Ascending aorta (tissue), 2 donors: ENCODE data around the gene CD6. TPM values are rescaled to one million over a fixed set of nuclear protein-coding genes. Genes with fewer than 3 reads are reported as not detected.

Source experiments
- DNase-seq, 2 donors: peaks; one replicate each; pipeline ENCODE4 v3.0.0-alpha.2; 2019; ENCODE audit warnings: low spot score in 2 of 2
- H3K27ac ChIP-seq, 2 donors: fragments of 200-600 bp; sonication (generic); one replicate each; pipeline ENCODE4 v1.5.1; 2016 to 2017; ENCODE audit warnings: mild to moderate bottlenecking in 1 of 2
- H3K27me3 ChIP-seq: fragments of 200-600 bp; sonication (generic); one replicate; pipeline ENCODE4 v1.5.1; 2017
- H3K36me3 ChIP-seq, 2 donors: fragments of 200-600 bp; sonication (generic); one replicate each; pipeline ENCODE4 v1.5.1; 2016
- H3K4me1 ChIP-seq, 2 donors: fragments of 200-600 bp; sonication (generic); one replicate each; pipeline ENCODE4 v1.5.1; 2016 to 2017; ENCODE audit warnings: mild to moderate bottlenecking in 1 of 2
- H3K4me3 ChIP-seq, 2 donors: fragments of 200-600 bp; sonication (generic); one replicate each; pipeline ENCODE4 v1.5.1; 2016 to 2017; ENCODE audit warnings: mild to moderate bottlenecking in 1 of 2
- H3K9me3 ChIP-seq, 2 donors: fragments of 200-600 bp; sonication (generic); one replicate each; pipeline ENCODE4 v1.5.1; 2016
- intact Hi-C: fragments of 100-400 bp; cut with DNase I; formaldehyde crosslinking; loops from one replicate; pipeline ENCODE4 v1.15.1; 2023
- total RNA-seq: library from RNA; depleted of rRNA; stranded (reverse); fragments of >200 nt; gene quantifications from one replicate; pipeline ENCODE4 v1.1.0, GENCODE V29; 2016
- TF ChIP-seq, protein P1 (sequence below), 3 experiments: fragments of 200-600 bp in 2 of 3; fragments of 450-650 bp in 1 of 3; sonication (generic) in 2 of 3; IDR thresholded peaks; one replicate each; pipeline ENCODE4 v1.5.1; 2016 to 2019; ENCODE audit warnings: antibody characterized with exemption in 3 of 3, mild to moderate bottlenecking in 1 of 3, moderate library complexity in 1 of 3

CD6 gene
- total RNA-seq, 1 donor from 2014 or later = not detected

DNA sequence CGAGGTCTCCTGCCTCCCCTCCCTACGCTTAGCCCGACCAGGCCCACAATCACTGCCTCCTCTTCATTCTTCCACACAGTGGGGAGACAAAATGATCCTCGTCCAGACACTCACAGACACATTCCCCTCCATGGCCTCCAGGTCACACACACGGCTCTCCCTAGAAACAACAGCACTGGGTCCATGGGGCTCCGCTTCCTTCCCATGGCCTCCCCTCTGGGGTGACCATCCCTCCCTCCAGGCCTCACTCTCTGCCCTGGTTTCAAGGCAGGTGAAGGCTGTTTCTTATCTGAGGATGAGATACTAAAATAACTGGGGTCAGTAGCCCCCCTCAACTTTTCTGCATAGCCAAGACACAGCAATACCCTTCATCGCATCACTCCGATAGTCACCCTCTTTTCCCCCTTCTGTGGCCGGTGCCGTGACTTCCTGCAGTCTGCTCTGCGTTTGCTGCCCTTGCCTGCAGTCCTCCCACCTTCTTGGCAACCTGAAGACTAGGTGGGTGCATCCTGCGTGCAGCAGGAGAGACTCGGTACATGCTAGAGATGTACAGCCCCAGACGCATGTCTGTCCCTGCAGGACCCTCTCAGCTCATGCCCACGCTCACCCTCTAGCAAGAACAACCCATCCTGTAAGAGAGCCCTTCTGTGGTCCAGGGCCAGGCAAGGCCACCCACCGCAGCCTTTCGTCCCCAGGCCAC, 55.8 kb downstream of the CD6 start:
- intact Hi-C loops = no loop called here

DNA sequence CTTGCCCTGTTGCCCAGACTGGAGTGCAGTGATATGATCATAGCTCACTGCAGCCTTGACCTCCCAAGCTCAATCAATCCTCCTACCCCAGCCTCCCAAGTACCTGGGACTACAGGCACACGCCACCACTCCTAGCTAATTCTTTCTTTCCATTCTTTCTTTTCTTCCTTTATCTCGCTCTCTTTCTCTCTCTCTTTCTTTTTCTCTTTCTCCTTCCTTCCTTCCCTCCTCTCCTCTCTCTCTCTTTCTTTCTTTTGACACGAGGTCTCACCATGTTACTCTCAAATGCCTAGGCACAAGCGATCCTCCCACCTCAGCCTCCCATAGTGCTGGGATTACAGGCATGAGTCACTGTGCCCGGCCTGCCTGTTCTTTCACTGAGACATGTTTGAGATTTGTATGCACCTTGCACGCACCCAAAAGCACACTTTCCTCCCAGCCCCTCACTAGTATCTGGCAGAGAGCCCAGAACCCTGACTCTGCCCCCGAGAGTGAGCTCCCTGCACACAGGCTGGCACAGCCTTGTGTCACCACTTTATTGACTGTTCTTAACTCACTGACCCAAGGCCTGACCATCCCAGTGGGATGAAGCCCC, 56.8 kb downstream of the CD6 start:
- no peaks in the 10 kb centered on the region for H3K27me3 ChIP-seq
- H3K36me3 ChIP-seq = no peaks in the 10 kb centered on the region
- no peaks in the 10 kb centered on the region for H3K4me1 ChIP-seq
- intact Hi-C loops = no loop called here
- DNase-seq = no peak
- no peak overlapping the region for H3K4me3 ChIP-seq
- no peaks in the 10 kb centered on the region for H3K9me3 ChIP-seq
- H3K27ac ChIP-seq = no peak overlapping the region
- TF ChIP-seq, protein P1, sequence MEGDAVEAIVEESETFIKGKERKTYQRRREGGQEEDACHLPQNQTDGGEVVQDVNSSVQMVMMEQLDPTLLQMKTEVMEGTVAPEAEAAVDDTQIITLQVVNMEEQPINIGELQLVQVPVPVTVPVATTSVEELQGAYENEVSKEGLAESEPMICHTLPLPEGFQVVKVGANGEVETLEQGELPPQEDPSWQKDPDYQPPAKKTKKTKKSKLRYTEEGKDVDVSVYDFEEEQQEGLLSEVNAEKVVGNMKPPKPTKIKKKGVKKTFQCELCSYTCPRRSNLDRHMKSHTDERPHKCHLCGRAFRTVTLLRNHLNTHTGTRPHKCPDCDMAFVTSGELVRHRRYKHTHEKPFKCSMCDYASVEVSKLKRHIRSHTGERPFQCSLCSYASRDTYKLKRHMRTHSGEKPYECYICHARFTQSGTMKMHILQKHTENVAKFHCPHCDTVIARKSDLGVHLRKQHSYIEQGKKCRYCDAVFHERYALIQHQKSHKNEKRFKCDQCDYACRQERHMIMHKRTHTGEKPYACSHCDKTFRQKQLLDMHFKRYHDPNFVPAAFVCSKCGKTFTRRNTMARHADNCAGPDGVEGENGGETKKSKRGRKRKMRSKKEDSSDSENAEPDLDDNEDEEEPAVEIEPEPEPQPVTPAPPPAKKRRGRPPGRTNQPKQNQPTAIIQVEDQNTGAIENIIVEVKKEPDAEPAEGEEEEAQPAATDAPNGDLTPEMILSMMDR (IDR thresholded peaks at IDR 0.05) = no peak

More for the DNA sequence above, 55.8 kb downstream of the CD6 start:
- no peaks in the 10 kb centered on the region for H3K9me3 ChIP-seq
- no peak for DNase-seq
- H3K4me3 ChIP-seq = no peak overlapping the region
- TF ChIP-seq, protein P1 (IDR thresholded peaks at IDR 0.05) = no peak
- H3K27me3 ChIP-seq = no peaks in the 10 kb centered on the region
- no peaks in the 10 kb centered on the region for H3K4me1 ChIP-seq
- H3K36me3 ChIP-seq = no peaks in the 10 kb centered on the region
- H3K27ac ChIP-seq = no peak overlapping the region

DNA sequence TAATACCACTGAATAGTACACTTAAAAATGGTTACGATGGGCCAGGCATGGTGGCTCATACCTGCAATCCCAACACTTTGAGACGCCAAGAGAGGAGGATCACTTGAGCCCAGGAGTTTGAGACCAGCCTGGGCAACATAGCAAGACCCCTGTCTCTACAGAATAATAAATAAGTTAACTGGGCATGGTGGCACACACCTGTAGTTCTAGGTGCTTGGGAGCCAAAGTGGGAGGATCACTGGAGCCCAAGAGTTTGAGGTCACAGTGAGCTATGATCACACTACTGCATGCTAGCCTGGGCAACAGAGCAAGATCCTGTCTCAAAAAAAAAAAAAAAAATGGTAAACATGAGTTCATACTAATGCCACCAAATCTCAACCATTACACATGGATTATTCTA, 61.3 kb downstream of the CD6 start:
- no peak overlapping the region for H3K27ac ChIP-seq
- H3K9me3 ChIP-seq = no peaks in the 10 kb centered on the region
- H3K4me1 ChIP-seq = no peaks in the 10 kb centered on the region
- H3K36me3 ChIP-seq = no peaks in the 10 kb centered on the region
- H3K4me3 ChIP-seq = no peak overlapping the region
- no peaks in the 10 kb centered on the region for H3K27me3 ChIP-seq
- intact Hi-C loops = no loop called here
- DNase-seq = no peak
- TF ChIP-seq, protein P1 (IDR thresholded peaks at IDR 0.05) = no peak

DNA sequence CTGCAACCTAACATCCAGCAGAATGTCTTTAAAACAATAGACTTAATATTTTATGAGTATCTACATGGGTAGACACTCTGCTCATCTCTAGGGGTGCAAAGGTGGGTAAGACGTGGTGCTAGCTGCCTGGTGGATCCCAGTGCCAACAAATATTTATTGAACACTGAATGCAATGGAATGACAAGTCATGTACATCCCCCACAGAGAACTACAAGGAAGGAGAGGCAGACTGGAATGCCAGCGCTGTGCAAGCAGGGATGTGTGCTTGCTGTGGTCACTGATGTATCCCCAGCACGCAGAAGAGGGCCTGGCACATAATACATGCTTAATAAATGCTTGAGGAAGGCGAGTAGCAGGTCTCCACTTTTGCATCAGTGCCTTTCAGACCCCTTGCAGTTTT, 61.9 kb downstream of the CD6 start:
- no peak overlapping the region for H3K27ac ChIP-seq
- intact Hi-C loops = no loop called here

DNA sequence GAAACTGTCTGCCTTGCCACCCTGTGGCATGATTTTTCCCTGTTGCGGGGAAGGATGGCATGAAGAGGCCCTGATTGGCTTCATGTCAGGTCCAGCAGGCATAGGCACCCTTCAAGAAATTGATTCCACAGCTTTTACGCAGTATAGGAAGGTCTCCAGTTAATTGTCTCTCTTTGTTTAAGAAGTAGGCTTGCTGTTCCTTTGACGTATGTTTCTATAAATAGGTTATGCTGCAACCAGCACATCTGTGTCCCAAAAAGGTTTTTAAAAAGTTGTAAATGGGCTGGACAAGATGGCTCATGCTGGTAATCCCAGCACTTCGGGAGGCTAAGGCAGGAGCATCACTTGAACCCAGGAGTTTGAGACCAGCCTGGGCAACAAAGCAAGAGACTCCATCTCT, 62.6 kb downstream of the CD6 start:
- H3K27ac ChIP-seq = no peak overlapping the region
- H3K9me3 ChIP-seq = no peaks in the 10 kb centered on the region
- intact Hi-C loops = no loop called here
- no peaks in the 10 kb centered on the region for H3K36me3 ChIP-seq
- H3K4me3 ChIP-seq = no peak overlapping the region
- no peaks in the 10 kb centered on the region for H3K27me3 ChIP-seq
- TF ChIP-seq, protein P1 (IDR thresholded peaks at IDR 0.05) = no peak
- no peak for DNase-seq
- H3K4me1 ChIP-seq = no peaks in the 10 kb centered on the region

More for the DNA sequence above, 61.9 kb downstream of the CD6 start:
- H3K4me3 ChIP-seq = no peak overlapping the region
- H3K36me3 ChIP-seq = no peaks in the 10 kb centered on the region
- TF ChIP-seq, protein P1 (IDR thresholded peaks at IDR 0.05) = no peak
- H3K27me3 ChIP-seq = no peaks in the 10 kb centered on the region
- no peaks in the 10 kb centered on the region for H3K9me3 ChIP-seq
- H3K4me1 ChIP-seq = no peaks in the 10 kb centered on the region
- DNase-seq = no peak
